ACC112 (cell line): Measurements from ENCODE around the gene FAR2.

Experiments
- H2AFZ ChIP-seq: fragments of 200-600 bp; sonication (generic); one replicate; pipeline ENCODE4 v1.6.0; 2017; ENCODE audit warnings: antibody characterized with exemption, low read length; ENCODE audit not compliant: unreplicated experiment
- H3K27ac ChIP-seq: fragments of 200-600 bp; sonication (generic); 2 replicates; pipeline ENCODE4 v1.5.1; 2014; ENCODE audit warnings: low read depth, mild to moderate bottlenecking, antibody characterized with exemption, low read length, moderate library complexity
- H3K27me3 ChIP-seq: fragments of 200-600 bp; sonication (generic); 2 replicates; pipeline ENCODE4 v1.6.1; 2014; ENCODE audit warnings: mild to moderate bottlenecking, antibody characterized with exemption, low read length, moderate library complexity, mixed read lengths; ENCODE audit not compliant: insufficient read depth
- H3K36me3 ChIP-seq: fragments of 200-600 bp; sonication (generic); 2 replicates; pipeline ENCODE4 v1.6.1; 2016; ENCODE audit warnings: mild to moderate bottlenecking, antibody characterized with exemption, low read length, moderate library complexity, mixed read lengths; ENCODE audit not compliant: insufficient read depth
- H3K4me1 ChIP-seq: fragments of 200-600 bp; sonication (generic); one replicate; pipeline ENCODE4 v1.6.1; 2016; ENCODE audit warnings: low read length, mixed read lengths; ENCODE audit not compliant: insufficient read depth, unreplicated experiment, control insufficient read depth
- H3K4me3 ChIP-seq: fragments of 200-600 bp; sonication (generic); 2 replicates; pipeline ENCODE4 v1.5.1; 2014; ENCODE audit warnings: mild to moderate bottlenecking, low read depth, low read length
- H3K79me2 ChIP-seq: fragments of 200-600 bp; sonication (generic); one replicate; pipeline ENCODE4 v1.6.0; 2016; ENCODE audit warnings: low read length; ENCODE audit not compliant: control insufficient read depth, unreplicated experiment, insufficient read depth

Gene FAR2

DNA sequence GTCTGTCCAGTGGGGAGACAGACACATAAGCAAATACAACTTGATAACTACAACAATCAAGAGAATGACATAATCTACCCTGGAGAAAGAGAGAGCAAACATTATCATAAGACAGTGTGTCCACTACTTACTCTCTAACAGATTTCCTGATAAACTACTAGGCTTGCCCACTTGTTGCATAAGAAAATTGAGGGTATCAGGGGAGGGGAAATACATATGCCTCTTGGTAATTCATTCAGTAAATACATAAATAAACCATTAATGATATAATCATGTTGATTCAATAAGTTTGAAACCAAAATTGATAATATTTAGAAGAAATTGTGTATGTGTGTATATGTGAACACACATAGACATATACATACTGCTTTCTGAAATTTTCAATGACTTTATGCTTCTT lies 155.3 kb downstream of the FAR2 start:
- H3K4me1 ChIP-seq: no peaks in the 10 kb centered on the region
- no peaks in the 10 kb centered on the region for H3K36me3 ChIP-seq
- no peak overlapping the region for H3K27ac ChIP-seq
- H3K27me3 ChIP-seq: no peaks in the 10 kb centered on the region
- H3K79me2 ChIP-seq: no peaks in the 10 kb centered on the region
- no peak overlapping the region for H3K4me3 ChIP-seq
- H2AFZ ChIP-seq: no peak overlapping the region

DNA sequence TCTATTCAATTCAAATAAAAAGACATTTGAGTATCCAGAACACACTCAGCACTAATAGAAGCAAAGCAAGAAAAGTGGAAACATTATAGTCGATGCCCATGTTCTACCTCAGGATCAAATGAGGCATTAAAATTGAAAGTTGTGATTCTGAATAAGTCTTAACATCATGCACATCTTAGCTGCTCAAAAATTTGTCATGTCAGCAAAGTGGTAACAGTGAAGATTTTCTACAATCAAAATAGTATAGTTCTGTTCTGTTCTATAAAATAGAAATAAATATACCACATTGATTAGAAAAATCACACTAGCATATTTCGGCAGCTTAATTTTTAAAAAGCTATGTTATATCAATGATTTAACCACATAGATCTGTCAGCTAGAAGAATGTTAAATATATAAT lies 157.2 kb downstream of the FAR2 start:
- no peak overlapping the region for H3K27ac ChIP-seq
- H3K4me3 ChIP-seq: no peak overlapping the region
- no peaks in the 10 kb centered on the region for H3K4me1 ChIP-seq
- H3K27me3 ChIP-seq: no peaks in the 10 kb centered on the region
- no peak overlapping the region for H2AFZ ChIP-seq
- no peaks in the 10 kb centered on the region for H3K79me2 ChIP-seq
- no peaks in the 10 kb centered on the region for H3K36me3 ChIP-seq

DNA sequence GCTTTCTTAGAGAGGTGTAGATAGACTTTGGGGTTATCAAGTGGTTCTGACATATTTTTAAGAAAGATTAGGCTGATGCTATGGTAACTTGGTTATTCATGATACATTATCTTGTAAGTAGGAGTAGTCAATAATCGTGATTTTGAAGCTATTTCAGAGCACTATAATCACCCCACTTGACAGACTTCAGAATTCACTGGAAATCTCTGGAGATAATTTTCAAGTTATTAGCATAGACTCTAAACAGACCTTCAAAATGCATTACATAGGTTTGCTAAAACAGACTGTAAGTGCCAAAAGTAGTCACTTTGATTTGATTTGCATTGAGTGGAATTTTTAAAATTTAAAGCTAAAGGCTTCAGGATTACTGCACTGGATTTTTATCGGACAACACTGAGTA lies 157.6 kb downstream of the FAR2 start:
- Histone ChIP-seq H2AFZ (no peak overlapping the region), H3K4me1 (no peaks in the 10 kb centered on the region), H3K36me3 (no peaks in the 10 kb centered on the region)

DNA sequence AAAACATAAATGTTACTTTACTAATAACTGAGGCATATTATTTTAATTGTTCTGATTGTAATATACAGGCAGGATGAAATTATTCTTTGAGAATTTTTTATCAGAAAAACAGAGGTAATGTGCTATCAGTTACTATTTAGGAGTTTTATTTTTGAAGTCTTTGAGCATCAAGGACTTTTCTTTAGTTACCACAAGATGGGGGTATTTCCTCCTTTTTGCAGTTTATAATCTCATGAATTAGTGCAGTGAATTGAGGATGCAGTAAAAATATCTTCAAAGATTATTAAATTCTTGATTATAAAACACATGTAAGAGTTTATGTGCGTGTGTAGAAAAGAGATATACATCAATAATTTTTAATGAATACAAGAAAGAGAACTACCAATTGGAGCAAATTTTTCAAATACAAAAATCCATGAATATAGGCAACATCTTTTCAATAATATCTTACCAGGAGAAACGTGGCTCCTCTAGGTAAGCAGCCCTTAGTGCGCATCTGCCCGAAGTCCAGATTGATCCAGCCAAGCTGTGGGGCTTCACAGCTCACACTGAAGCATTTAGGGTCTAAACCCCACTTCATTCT lies 160.3 kb downstream of the FAR2 start:
- Histone ChIP-seq H3K4me1 (no peaks in the 10 kb centered on the region), H3K4me3 (no peak overlapping the region), H3K27me3 (no peaks in the 10 kb centered on the region), H3K27ac (no peak overlapping the region), H3K79me2 (no peaks in the 10 kb centered on the region), H3K36me3 (no peaks in the 10 kb centered on the region), H2AFZ (no peak overlapping the region)

More for the DNA sequence above, 157.6 kb downstream of the FAR2 start:
- H3K79me2 ChIP-seq: no peaks in the 10 kb centered on the region
- no peaks in the 10 kb centered on the region for H3K27me3 ChIP-seq
- H3K27ac ChIP-seq: no peak overlapping the region
- no peak overlapping the region for H3K4me3 ChIP-seq

DNA sequence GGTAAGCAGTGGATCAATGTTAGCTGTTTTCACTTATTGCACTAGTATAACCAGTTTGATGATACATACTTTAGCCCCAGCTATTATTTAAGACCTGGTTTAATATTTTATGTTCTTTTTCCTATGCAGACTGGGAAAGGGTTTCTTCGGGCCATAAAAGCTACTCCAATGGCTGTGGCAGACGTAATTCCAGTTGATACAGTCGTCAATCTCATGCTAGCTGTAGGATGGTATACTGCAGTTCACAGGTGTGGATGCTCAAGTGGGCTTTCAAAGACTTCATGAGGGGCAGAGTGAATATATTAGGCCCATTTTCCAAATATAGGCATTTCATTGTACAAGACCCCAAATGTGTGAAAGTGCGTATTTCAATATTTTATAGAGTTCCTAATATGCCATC lies 161.8 kb downstream of the FAR2 start:
- Histone ChIP-seq H3K79me2 (no peaks in the 10 kb centered on the region), H3K27ac (no peak overlapping the region), H3K4me3 (no peak overlapping the region), H2AFZ (no peak overlapping the region), H3K27me3 (no peaks in the 10 kb centered on the region), H3K36me3 (no peaks in the 10 kb centered on the region), H3K4me1 (no peaks in the 10 kb centered on the region)

DNA sequence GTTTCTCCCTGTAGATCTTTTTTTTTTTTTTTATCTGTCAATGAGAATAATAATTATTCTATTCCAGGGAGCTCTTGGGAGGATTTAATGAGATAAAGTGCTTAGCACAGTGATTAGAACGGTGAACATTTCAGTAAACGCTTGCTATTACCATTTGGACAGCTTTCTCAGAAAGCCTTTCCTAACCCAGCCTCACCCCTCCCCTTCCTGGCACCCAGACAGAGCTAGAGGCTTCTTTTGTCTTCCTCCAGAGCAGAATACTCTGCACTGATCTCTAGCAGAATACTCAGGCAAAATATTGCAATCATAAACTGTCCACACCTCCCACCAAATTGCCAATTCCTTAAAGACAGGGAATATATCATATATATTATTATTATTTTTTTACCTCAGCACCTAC lies 165.3 kb downstream of the FAR2 start:
- H3K36me3 ChIP-seq: no peaks in the 10 kb centered on the region
- H3K4me3 ChIP-seq: no peak overlapping the region
- no peak overlapping the region for H3K27ac ChIP-seq
- no peaks in the 10 kb centered on the region for H3K79me2 ChIP-seq
- no peaks in the 10 kb centered on the region for H3K27me3 ChIP-seq
- no peak overlapping the region for H2AFZ ChIP-seq
- H3K4me1 ChIP-seq: peaks cover 12% of the 10 kb centered on the region

DNA sequence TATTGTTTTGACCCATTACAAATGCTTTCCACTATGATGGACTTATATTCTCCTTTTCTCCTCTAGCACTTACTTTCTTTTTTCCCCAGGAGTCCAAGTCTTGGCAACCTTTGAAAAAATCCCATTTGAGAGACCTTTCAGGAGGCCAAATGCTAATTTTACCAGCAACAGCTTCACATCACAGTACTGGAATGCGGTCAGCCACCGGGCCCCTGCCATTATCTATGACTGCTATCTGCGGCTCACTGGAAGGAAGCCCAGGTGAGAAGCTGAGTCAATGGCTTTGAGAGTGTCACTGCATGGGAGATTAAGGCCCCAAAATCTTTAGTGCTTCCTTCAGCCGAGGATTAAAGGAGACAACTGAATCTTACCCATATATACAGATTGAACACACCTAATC lies 167.7 kb downstream of the FAR2 start:
- H3K27ac ChIP-seq: no peak overlapping the region
- H3K79me2 ChIP-seq: no peaks in the 10 kb centered on the region
- H3K27me3 ChIP-seq: no peaks in the 10 kb centered on the region
- H2AFZ ChIP-seq: no peak overlapping the region
- peaks cover under 1% of the 10 kb centered on the region; the same call in 1 of the 2 replicates for H3K36me3 ChIP-seq
- no peak overlapping the region for H3K4me3 ChIP-seq
- peaks cover 27% of the 10 kb centered on the region for H3K4me1 ChIP-seq

DNA sequence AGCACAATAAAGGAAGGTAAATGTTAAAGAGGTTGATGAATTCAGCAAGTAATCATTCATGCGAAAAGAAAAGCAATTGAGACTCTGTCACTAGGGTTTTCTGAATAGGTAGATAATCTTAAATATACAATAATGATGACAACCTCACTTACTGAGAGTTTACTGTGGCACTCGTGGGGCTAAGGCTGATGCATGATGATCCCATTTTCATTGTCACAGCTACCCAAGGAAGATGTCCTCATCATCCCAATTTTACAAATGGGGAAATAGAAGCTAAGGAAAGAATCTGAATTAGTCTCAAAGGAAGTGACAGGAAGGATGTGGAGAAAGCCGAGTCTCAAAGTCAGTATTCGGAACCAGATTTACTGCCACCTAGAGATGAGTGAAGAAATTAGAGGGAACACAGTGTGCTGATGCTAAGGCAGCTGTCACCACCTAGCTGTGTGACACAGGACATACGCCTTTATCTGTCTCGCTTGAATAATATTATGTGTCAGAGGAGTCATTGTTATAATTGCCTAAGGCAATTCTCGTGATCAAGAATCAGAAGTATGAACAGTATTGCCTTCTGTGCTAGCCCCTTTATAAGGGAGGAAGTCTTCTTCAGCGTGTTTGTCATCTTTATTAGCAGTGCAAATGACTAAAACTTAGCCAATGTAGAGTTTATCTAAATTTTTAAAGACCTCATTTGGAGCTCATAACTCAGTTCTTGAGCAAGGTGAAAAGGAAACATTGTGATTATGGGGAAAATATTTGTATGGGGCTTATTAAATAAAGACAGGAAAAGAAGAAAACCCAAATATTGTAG lies 168.7 kb downstream of the FAR2 start:
- no peaks in the 10 kb centered on the region for H3K79me2 ChIP-seq
- H3K4me1 ChIP-seq: peaks cover 27% of the 10 kb centered on the region
- no peak overlapping the region for H2AFZ ChIP-seq
- no peak overlapping the region for H3K4me3 ChIP-seq
- no peak overlapping the region for H3K27ac ChIP-seq
- H3K27me3 ChIP-seq: no peaks in the 10 kb centered on the region
- peaks cover 10% of the 10 kb centered on the region for H3K36me3 ChIP-seq

DNA sequence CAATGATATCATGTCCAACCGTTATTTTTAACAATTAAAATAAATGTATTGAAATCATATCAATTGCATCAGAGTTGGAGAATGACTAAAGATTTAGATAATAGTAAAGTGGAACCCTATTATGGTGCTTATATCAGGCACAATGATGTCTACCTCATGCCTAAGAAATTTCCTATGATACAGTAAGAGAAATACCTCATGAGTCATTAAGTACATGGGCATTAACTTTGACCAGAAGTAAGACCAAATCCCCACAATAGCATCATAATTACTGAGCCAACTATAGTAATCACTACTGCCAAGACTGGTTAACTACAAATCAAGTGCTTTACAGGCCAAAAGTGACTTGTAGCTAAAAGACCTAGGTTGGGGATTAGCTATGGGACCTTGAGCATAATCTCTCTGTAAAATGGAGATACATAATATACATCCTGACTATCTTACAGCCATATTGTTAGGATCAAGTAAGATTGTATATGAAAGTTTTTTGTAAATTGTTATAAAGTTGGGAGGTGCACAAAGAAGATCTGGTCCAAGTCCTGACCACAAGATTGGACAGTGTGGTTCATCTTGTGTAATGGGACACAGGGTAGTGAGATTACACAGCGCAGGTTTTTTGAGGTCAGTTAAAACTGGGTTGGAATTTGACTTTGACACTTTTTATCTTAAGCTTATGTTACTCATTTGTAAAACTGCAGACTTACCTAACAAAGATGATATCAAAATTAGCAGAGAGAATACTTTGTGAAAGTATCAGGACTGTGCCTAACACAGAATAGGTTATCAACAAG lies 171.4 kb downstream of the FAR2 start:
- H3K79me2 ChIP-seq: no peaks in the 10 kb centered on the region
- H2AFZ ChIP-seq: no peak overlapping the region
- peak overlapping the region; percentile 68 for H3K27ac ChIP-seq
- peaks cover 10% of the 10 kb centered on the region for H3K36me3 ChIP-seq
- no peak overlapping the region for H3K4me3 ChIP-seq
- H3K4me1 ChIP-seq: peaks cover 27% of the 10 kb centered on the region
- no peaks in the 10 kb centered on the region for H3K27me3 ChIP-seq

DNA sequence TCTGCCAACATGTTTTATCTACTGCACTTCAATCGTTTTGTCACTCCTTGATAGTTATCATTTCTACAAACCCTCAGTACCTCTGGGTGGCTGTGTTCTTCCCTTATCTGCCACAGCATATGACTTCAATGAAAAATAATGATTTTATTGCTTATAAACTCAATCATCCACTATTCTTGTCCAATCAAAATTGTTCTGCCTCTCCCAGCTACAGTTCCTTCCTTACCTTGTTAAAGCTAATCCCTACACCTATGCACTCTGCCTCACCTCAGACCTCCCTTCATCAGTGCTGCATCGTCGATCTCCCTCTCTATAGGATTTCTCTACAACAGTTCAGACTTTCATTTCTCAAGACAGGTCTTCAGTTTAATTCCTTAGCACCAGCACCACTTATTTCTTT lies 173.1 kb downstream of the FAR2 start:
- H3K27ac ChIP-seq: no peak overlapping the region
- H3K36me3 ChIP-seq: peaks cover 10% of the 10 kb centered on the region
- no peak overlapping the region for H3K4me3 ChIP-seq
- H3K4me1 ChIP-seq: peaks cover 23% of the 10 kb centered on the region
- H2AFZ ChIP-seq: no peak overlapping the region
- no peaks in the 10 kb centered on the region for H3K79me2 ChIP-seq
- H3K27me3 ChIP-seq: no peaks in the 10 kb centered on the region
